Muscle of arm (tissue), 12 donors: ENCODE measurements around the gene SGCA. TPM values are rescaled to one million over a fixed set of nuclear protein-coding genes. Genes with fewer than 3 reads are reported as not detected.

Experiments used
- DNase-seq: peaks from one replicate; pipeline ENCODE4 v3.0.0-alpha.2; 2013
- polyA plus RNA-seq, 12 donors: library from polyadenylated mRNA; unstranded; fragments of 120-200 nt; gene quantifications; one replicate each; pipeline ENCODE4 v1.2.1, GENCODE V29; 2013; ENCODE audit not compliant: insufficient read length in 12 of 12

Gene SGCA
- polyA plus RNA-seq, 12 donors: 116 to 379 (median 260) TPM; not detected in 1

DNA sequence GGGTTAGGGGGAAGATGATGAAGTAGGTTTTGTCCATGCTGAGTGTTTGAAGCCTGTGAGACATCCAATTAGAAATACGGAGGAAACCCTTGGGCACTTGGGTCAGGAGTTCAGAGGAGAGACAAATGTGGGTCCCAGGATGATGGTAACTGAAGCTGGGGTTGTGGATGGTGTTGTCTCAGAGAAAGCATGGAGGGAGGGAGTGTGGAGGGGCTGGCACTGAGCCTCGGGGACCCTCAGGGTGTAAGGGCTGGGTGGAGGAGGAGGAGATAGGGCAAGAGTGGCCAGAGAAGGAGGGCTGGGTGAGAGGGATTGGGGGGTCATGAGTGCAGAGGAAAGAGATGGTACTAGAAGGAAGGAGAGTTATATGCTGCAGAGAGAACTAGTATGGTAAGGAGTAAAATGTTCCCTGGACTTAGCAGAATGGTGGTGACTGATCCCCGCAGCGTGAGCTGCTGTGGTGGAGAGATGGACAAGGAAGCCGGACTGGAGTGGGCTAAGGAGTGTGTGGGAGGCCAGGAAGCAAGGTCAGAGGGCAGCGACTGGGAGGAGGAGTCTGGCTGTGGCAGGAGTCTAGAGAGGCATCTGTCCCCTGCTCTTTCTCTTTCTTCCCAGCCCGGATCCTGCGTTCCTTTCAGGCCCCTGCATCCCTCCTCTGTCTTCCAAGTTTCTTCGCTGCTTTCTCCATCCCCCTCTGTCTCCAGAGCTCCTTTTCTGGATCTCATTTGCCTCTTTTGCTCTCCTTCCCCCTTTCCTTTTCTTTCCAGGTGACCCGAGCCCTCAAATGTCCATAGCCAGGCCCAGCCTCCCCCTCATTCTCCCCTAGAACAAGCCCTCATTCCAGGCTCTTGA lies 39.5 kb downstream of the SGCA start:
- DNase-seq: no peak

DNA sequence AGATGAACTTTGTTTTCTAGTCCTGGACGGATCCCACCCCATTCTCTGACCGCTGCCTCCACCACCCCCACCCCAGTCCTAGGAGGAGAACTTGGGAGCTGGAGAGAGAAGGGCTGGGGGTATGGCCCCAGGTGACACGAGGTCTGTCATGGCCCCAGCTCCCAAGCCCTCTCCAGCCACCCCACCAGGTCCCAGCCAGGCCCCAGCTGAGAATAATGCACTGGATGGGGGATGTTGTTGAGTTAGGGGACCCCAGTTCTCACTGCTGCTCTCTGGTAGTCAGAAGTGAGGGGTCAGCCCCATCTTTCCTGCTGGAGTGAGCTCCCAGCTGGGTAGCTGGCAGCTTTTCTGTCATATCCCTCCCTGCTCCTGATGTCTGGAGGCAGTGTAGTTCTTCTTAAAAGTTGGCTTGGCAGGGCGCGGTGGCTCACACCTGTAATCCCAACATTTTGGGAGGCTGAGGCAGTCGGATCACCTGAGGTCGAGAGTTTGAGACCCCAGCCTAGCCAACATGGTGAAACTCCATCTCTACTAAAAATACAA lies 40.2 kb downstream of the SGCA start:
- no peak for DNase-seq

DNA sequence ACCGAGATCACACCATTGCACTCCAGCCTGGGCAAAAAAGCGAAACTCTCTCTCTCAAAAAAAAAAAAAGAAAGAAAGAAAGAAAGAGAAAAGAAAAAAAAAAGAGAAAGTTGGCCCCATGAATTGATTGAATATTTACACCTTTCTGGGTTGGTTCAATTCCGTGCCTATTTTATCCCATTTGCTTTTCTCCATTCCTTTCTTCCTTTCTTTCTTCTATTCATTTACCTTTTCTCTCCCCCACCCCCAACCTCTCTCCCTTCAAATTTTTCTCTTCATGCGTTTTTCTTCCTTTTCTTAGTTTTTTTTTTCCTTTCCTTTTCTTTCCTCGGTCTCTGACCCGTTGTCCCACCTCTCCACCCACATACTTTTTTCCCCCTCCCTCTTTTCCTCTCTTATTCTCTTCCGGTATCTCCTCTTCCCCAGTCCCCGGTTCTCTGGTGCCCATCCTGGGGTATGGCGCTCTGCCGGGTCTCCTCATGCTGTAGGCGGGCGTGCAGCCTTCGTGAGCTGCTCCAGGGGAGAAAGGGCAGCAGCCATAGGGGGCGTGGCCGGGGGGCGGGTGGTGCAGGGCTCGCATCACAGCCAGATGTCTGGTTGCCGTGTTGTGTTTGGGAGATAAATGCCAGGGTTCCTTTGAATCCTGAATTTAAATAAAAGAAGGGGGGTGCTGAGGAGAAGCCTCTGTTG lies 40.9 kb downstream of the SGCA start:
- DNase-seq: no peak

DNA sequence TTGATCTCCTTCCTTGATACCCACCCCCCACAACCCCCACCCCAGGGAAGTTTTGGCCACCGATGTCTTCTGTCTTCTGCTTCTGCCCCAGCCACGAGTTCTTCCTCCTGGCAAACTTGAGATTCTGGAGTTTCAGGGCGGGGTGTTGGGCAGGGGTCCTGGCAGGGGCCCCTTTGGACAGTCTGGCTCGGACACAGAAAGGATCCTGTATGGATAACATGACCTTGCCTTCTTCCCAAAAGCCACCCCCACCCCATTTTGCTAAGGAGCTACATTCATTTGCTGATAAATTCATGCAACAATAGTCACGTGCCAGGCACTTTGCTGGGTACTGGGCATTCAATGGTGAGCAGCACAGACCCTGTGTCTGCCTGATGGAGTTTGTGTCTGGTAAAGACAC lies 41.5 kb downstream of the SGCA start:
- no peak for DNase-seq

DNA sequence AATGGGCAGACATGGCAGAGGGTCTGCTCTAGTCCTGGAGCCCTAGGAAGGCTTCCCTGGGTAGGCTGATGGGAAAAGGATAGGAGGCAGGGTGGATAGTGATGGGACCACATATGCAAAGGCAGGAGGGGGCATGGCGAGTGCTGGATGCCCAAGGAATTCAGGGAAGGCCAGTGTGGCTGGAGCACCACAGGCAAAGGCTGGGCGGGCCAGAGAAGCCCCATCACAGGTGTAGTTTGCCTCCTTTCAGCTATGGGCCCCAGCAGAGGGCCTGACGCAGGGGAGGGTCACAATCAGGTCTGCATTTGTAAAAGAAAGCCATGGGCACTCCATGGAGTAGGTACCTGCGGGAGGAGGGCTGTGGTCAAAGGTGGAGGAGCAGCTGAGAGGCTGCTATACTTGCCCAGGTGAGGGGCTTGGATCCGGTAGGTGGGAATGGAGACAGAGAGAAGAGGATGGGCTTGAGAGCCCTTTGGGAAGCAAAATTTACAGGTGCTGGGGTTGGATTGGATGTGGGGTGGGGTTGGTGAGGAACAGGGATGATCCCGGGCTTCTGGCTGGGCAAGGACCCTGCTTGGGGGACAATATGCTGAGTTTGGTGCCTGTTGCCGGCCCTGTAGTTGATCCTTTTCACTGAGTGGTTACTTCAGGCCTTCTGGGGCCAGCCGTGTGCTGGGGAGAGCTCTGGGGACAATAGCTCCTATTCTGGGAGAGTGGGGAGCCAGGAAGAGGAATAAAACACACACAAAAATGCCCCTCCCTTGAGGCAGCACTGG lies 42.2 kb downstream of the SGCA start:
- DNase-seq: no peak

DNA sequence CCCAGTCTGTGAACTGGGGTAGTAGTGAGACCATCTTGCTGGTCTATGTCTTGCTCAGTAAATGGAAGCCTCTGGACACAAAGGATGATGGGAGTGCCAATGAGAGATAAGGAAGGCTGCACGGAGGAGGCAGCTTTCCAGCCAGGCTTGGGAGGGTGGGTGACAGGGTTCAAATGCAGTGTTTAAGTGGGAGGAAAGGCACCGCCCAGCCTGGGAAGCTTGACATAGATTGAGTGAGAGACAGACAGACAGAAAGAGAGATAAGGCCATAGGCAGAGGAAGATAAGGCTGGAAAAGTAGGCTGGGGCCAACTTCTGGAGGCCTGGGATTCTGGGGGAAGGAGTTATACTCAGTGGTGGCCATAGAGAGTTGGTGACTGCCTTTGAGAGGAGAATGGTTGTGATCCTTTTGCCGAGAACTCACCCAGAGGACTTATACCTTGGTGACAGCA lies 42.8 kb downstream of the SGCA start:
- no peak for DNase-seq

DNA sequence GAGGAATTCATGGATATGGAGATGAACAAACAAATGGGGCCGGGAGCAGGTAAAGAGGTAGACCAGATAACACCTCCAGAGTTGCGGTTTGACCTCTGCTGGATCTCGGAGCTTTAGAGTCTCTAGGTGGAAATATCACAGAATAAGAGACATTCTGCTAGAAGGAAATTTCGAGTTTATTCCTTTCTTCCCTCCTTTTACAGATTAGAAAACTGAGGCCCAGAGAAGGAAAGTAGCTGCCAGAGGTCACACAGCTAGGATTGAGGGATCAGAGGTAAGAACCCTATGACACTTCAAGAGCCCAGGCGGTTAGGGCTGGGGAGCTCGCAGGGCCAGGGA lies 43.3 kb downstream of the SGCA start:
- no peak for DNase-seq

DNA sequence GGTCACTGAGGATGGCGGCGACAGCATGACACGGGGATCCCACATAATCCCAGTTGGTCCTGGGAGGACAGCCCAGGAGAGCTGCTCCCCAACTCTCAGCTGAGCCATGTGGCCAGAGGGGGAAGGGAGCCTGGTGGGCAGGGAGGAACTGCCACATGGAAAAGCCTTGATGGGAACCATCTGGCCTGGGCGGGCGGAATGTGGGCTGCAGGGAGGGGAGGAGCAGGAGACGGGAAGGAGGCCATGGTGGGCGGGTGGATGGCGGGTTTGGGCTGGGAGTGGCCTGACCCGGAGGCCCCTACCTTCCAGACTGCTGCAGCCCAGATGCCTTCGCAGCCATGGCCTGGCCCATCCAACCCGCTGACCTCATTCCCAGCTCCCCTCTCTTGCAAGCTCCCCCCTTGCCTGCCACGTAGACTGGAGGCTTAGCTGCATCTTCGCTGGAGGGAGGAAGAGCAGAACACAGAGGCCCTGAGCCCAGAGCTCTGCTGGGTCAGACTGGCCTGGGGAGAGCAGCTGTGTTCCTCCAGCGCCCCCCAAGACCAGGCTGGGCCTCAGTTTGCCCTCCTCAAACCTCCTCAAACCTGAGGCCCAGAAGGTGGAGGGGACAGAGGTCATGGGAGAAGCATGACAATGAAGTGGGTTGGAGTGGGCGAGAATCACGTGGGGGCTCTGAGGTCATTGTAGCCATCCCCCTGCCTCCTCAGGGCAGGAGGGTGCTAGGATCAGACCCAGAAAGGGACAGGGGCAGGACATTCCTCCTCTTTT lies 43.9 kb downstream of the SGCA start:
- DNase-seq: peak; percentile 99

DNA sequence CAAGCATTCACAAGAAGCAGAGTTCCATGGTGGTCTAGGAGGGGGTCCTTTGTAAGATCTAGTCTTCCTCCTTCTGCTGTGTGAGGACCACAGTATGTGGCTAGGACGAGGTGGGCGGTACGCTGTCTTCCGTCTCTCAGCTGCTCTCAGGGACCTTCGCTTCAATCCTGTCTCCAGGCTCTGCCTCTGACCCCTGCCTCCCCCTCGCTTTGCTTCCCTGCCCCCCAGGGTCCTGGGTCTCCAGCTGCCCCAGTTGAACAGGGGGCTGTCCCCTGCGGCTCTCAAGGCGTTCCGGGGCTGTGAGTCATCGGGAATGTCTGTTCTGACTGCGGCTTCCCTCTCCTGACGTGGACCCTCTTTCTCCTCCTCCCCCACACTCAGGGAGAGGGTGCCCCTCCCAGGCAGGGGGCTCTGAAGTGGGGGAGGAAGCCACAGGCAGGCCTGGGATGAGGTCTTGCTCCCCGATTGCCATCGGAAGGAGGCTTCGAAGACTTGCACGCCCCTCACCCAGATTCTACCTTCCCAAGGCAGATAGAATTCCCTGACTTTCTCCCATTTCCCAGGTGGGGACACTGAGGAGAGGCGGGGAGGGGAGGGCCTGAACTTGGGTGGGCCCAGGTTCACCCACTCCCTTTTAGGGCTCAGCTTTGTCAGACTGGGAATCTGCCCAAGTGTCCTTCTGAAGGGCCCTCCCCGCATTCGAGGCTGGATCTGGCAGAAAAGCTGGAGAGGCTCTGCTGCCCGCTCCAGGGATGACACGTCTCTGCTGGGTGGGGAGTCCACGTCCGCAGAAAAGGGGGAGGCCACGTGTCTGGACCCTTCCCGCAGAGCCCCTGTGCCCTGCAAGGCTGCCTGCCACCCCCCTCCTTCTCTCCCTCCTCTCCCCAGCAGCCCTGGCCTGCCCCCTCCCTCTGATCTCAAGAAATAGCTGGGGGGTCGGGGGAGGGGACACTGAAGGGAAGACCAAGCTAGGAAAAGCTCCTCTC lies 44.7 kb downstream of the SGCA start:
- no peak for DNase-seq

DNA sequence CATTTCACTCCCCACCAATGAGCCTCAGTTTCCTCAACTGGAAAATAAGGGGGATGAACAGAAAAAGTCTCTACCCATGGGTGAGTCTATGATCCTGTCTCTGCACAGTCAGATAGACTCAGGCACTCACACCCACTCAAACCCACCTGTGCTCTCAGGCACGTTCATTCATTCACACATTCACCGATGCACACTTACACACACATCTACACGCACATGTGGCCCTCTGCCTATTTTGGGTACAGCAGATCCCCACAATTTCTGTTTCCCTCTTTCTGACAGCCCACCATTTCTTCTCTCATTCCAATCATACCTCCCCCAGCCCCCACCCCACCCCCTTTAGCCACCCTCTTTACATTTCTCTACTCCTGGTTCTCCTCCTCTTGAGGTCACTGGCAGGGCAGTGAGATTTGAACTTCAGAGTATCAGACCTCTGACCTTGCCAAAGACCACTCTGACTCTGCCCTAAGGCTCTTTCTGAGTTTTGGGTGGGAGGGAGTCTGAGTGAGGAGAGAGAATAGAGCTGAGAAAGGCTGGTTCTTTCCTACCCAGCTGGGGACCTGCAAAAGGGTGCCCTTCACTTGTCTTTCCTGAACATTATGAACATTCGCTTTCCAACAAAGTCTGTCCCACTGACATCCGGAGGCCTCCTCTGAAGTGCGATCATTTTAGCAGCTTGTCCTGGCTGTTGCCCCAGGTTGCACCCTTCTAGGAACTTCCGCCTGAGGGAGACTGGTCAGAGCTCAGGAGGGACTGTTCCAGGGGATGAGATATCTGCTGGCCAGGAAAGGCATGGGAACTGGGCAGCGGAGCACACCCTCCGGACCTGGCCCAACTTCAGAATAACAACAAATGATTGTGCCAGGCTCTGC lies 45.7 kb downstream of the SGCA start:
- DNase-seq: no peak

DNA sequence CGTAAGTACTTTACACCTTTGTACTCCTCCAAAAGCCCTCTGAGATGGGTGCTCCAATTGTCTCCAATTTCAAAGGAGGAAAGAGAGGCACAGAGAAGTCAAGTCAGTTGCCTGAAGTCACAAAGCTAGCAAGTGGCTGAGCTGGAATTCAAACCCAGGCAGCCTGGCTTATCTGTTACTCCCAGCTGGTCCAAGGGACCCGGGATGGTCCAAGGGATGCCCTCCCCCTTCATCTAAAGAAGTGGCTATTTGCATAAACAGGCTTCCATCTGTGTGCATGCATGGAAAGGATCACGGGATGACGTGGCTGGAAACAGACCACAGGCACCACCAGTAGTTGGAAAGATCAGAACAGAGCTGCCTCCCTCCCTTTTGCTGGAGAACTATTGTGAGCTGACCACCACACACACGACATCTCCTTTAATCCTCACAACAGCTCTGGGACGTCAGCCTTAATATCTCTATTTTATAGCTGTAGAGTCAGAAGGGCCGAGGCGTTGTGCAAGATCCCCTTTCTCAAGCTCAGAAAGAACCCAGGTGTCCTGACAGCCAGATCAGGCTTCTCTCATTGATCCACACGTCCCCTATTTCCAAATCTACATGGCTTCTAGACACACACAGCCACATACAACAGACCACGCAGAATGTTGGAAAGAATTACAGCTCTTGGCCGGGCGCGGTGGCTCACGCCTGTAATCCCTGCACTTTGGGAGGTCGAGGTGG lies 46.5 kb downstream of the SGCA start:
- no peak for DNase-seq

DNA sequence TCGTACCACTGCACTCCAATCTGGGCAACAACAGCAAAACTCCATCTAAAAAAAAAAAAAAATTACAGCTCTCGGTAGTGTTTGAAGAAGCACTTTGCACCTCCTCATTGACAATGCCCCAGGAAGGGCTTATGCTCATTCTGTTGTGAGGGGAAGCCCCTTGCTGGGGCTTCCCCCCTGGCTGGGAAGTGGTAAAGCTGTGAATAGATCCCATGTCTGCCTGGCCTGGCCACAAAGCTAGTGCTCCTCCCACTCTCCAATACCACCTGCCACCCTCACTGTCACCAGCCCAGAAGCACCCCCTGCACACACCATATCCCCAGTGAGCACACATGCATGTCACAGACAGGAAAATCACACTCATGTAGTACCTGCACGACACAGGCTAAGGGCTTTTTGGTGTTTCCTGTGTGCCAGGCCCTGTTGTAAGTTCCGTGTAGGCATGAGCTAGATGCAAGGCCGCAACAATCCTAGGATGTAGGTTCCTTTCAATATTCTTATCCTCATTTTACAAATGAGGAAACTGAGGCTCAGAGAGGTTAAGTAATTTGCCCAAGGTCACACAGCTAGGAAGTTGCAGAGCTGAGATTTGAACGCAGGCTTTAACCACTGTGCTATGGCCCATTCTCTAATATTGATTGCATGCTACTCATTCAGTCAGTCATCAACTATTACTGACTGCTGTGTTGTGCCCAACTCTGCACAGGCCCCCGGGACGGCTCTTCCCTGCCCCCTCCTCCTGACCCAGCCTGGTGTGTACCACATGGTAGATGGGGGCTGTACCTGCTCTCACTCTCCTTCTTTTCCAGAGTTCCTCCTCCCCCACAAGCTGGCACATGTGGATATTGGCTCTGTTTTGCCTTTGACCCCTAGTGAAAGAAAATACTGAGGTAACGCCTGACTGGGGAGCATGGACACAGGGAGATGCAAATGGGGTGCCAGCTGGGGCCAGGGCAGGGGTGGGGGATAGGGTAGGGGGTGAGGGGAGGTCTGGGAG lies 47.5 kb downstream of the SGCA start:
- no peak for DNase-seq

DNA sequence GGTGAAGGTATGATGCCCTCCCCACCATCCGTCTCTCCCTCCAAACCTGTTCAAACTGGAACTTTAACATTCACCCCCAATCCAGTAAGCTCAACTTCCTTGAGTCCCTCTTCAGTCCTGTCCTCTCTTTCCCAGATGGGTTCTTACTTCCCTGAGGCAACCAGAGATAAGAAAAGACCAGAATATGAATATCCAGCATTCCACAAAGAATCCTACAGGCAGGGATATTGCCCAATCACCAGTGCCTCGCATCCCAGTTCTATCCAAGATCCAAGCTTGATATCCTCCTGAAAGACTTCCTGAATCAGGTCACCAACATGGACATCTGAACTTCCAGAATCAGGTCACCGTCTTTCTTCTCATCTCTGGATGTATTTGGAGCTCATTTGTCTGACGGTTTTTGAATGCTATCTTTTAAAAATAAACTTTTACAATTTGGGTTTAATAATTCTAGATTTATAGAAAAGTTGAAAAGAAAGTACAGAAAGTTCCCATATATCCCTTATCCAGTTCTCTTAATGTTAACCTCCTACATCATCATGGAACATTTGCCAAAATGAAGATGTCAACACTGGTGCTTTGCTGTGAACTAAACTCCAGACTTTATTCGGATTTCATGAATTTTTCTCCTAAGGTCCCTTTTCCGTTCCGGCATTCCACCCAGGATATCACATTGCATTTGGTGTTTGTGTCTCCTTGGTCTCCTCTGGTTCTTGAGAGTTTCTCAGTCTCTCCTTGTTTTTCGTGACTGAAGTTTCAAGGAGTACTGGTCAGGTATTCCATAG lies 49.4 kb downstream of the SGCA start:
- DNase-seq: no peak

DNA sequence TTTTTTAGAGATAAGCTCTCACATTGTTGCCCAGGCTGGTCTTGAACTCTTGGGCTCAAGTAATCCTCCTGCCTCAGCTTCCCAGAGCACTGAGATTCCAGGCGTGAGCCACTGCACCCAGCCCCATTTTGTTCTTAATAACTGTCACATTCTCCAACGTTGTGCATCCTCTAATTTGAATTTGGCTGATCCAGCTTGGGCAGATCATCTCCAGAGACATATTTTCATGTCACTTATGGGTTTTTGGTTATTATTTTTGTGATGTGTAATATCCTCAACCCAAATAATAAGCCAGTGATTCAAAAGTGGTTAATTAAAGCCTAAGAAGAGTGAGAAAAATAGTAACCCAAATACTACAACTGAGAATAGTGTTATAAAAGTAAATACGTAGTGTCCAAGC lies 51.8 kb downstream of the SGCA start:
- no peak for DNase-seq

DNA sequence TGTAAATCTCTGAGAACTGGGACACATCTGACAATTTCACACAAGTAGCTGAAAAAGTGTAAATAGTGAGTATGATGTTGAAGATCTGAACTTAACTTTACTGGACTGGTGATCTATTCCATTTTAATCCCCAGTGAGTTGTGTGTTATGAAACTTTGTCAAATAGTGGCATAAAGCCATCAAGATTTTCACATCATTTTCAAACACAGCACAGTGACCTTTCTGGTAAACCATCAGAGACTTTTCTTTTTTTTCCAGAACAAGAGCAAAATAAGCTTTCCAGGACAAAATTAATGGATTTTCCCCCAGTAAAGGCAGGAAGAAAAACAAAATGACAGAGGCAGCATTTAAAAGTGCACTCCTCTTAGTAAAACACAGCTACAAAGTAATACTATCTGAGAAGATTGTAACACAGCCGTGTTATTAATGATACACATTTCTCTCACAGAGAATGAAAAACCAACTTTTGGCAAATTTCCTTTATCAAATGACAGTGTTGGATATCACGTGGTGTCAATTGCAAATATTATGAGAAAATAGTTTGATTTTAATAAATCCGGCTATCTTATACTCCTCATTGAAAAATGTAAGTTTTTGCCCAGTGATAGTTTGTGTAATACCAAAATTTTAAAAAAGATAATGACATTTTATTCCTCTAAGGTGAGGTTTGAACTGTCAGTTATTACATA lies 52.4 kb downstream of the SGCA start:
- DNase-seq: no peak
